K562 (cell line): ENCODE measurements around the gene CD300A. TPM values are rescaled to one million over a fixed set of nuclear protein-coding genes. Genes with fewer than 3 reads are reported as not detected.

Experiments used
- ATAC-seq: fragments of 200-7000 bp; cut with Tn5 transposase; 3 replicates; pipeline ENCODE4 v1.9.1; 2020; ENCODE audit warnings: moderate library complexity
- BruUV-seq: library from RNA; stranded (reverse); fragments of 400-500 nt; replicated peaks from 2 replicates; lab custom pipeline; 2021; lab: Mats Ljungman, UMichigan
- CTCF ChIA-PET: fragments of 300-600 bp; formaldehyde crosslinking; extraction: SDS; loops from one replicate; lab custom pipeline; 2021; ENCODE audit warnings: low intra/inter-chr PET ratio; lab: Yijun Ruan, JAX
- POLR2A ChIA-PET: fragments of 300-600, 350-650 bp; sonication (Branson Sonifier 250); formaldehyde crosslinking; extraction: SDS; loops from one replicate; lab custom pipeline; 2021; ENCODE audit warnings: antibody characterized with exemption, inconsistent platforms; lab: Yijun Ruan, JAX
- DNase-seq, 4 experiments: peaks; one replicate each; pipeline versions ENCODE4 v3.0.0 to v3.0.0-alpha.2; 2011 to 2018; ENCODE audit warnings: low spot score in 3 of 4, mixed read lengths in 3 of 4; ENCODE audit errors: extremely low read depth in 1 of 4
- FAIRE-seq: peaks from 2 replicates; lab custom pipeline; 2011; peaks lifted over from hg19 to GRCh38; lab: Jason Lieb, UNC
- H2AFZ ChIP-seq: 2 replicates; pipeline ENCODE4 v1.6.0; 2011; ENCODE audit warnings: low read depth, low read length, control low read depth, inconsistent platforms
- H3K27ac ChIP-seq: fragments of 200-600 bp; 3 replicates; pipeline ENCODE4 v1.8.0; 2011; ENCODE audit warnings: low read depth, mild to moderate bottlenecking, control low read depth, inconsistent platforms, low read length, moderate library complexity, mixed read lengths; ENCODE audit errors: extremely low read depth
- H3K27me3 ChIP-seq, 2 experiments: fragments of 300-600 bp in 1 of 2; 2 replicates in 1 of 2; 3 replicates in 1 of 2; pipeline versions ENCODE4 v1.6.0 to v1.8.0; 2011; ENCODE audit warnings: inconsistent platforms in 2 of 2, low read length in 2 of 2, mild to moderate bottlenecking in 1 of 2, mixed read lengths in 1 of 2, moderate library complexity in 1 of 2; ENCODE audit not compliant: control insufficient read depth in 2 of 2, insufficient read depth in 2 of 2
- H3K36me3 ChIP-seq: fragments of 300-600 bp; 3 replicates; pipeline ENCODE4 v1.8.0; 2011; ENCODE audit warnings: mild to moderate bottlenecking, low read length, inconsistent platforms; ENCODE audit not compliant: control insufficient read depth, insufficient read depth
- H3K4me1 ChIP-seq, 2 experiments: fragments of 200-600 bp in 1 of 2; replicated peaks in 1 of 2; 2 replicates in 1 of 2; 3 replicates in 1 of 2; pipeline versions ENCODE4 v1.5.1 to v1.8.0; 2011; ENCODE audit warnings: inconsistent platforms in 2 of 2, low read length in 2 of 2, mild to moderate bottlenecking in 1 of 2, mixed read lengths in 1 of 2, moderate library complexity in 1 of 2; ENCODE audit not compliant: control insufficient read depth in 2 of 2, insufficient read depth in 2 of 2
- H3K4me2 ChIP-seq: 2 replicates; pipeline ENCODE4 v1.6.1; 2011; ENCODE audit warnings: low read length, control low read depth, inconsistent platforms, mixed read lengths; ENCODE audit not compliant: insufficient read depth
- H3K4me3 ChIP-seq: fragments of 200-600 bp; sonication (generic), shearing (Covaris generic); 2 replicates; pipeline ENCODE4 v1.5.1; 2016; ENCODE audit warnings: control low read depth, inconsistent platforms
- H3K79me2 ChIP-seq: fragments of 200-600 bp; 3 replicates; pipeline ENCODE4 v1.8.0; 2011; ENCODE audit warnings: low read length, inconsistent platforms; ENCODE audit not compliant: control insufficient read depth, insufficient read depth
- H3K9ac ChIP-seq, 2 experiments: 2 replicates each; pipeline versions ENCODE4 v1.6.0 to v1.6.1; 2011; ENCODE audit warnings: low read depth in 2 of 2, low read length in 2 of 2, control low read depth in 1 of 2, inconsistent platforms in 1 of 2, mild to moderate bottlenecking in 1 of 2, mixed read lengths in 1 of 2; ENCODE audit not compliant: insufficient read depth in 1 of 2
- H3K9me1 ChIP-seq: one replicate; pipeline ENCODE4 v1.6.0; 2011; ENCODE audit warnings: inconsistent platforms, mild to moderate bottlenecking, low read length, moderate library complexity; ENCODE audit not compliant: control insufficient read depth, insufficient read depth
- H3K9me3 ChIP-seq: replicated peaks from 2 replicates; pipeline ENCODE4 v1.5.1; 2011; ENCODE audit warnings: low read depth, low read length, inconsistent platforms; ENCODE audit not compliant: control insufficient read depth, insufficient read depth
- H4K20me1 ChIP-seq: replicated peaks from 2 replicates; pipeline ENCODE4 v1.6.1; 2011; ENCODE audit warnings: low read length, inconsistent platforms, mixed read lengths; ENCODE audit not compliant: control insufficient read depth, insufficient read depth
- ASH1L ChIP-seq: fragments of 450-650 bp; IDR thresholded peaks from 2 replicates; pipeline ENCODE4 v1.6.1; 2018; ENCODE audit warnings: borderline replicate concordance, mild to moderate bottlenecking, low read depth; ENCODE audit not compliant: partially characterized antibody
- CHD1 ChIP-seq: fragments of 200-600 bp; sonication (generic); IDR thresholded peaks from one replicate; pipeline ENCODE4 v1.6.1; 2012; ENCODE audit warnings: mild to moderate bottlenecking, moderate library complexity, low read length, inconsistent platforms
- HDAC3 ChIP-seq: fragments of 450-650 bp; IDR thresholded peaks from 2 replicates; pipeline ENCODE4 v1.6.1; 2018; ENCODE audit warnings: borderline replicate concordance, mild to moderate bottlenecking, moderate library complexity; ENCODE audit not compliant: partially characterized antibody
- HDAC6 ChIP-seq: IDR thresholded peaks from 2 replicates; pipeline ENCODE4 v1.6.1; 2012; ENCODE audit warnings: low read depth, mild to moderate bottlenecking, control low read depth, inconsistent platforms, low read length, moderate library complexity
- NFRKB ChIP-seq: fragments of 450-650 bp; IDR thresholded peaks from 2 replicates; pipeline ENCODE4 v1.6.1; 2016; ENCODE audit warnings: low read depth
- RBM14 ChIP-seq: fragments of 200-400 bp; formaldehyde crosslinking; IDR thresholded peaks from 2 replicates; pipeline ENCODE4 v1.6.1; 2018; ENCODE audit warnings: low read depth, mild to moderate bottlenecking, low read length, moderate library complexity, borderline replicate concordance; ENCODE audit not compliant: insufficient read depth
- RBM25 ChIP-seq: fragments of 200-400 bp; formaldehyde crosslinking; IDR thresholded peaks from 2 replicates; pipeline ENCODE4 v1.6.1; 2018; ENCODE audit warnings: low read length, low read depth, moderate library complexity; ENCODE audit not compliant: severe bottlenecking
- SETDB1 ChIP-seq: IDR thresholded peaks from one replicate; pipeline ENCODE4 v1.6.1; 2012; ENCODE audit warnings: low read length, control low read depth, inconsistent platforms
- SMAD1 ChIP-seq: fragments of 150-350 bp; IDR thresholded peaks from 2 replicates; pipeline ENCODE4 v1.6.1; 2014; ENCODE audit warnings: low read length, low read depth; ENCODE audit not compliant: partially characterized antibody
- TCF3 ChIP-seq: sonication (generic); formaldehyde crosslinking; IDR thresholded peaks from 2 replicates; pipeline ENCODE4 v1.4.0; 2020; ENCODE audit warnings: mild to moderate bottlenecking, missing genetic modification reagents
- THAP7 ChIP-seq: fragments of 250-450 bp; sonication (Bioruptor Pico); IDR thresholded peaks from 2 replicates; pipeline ENCODE4 v1.5.0; 2021
- U2AF2 ChIP-seq: fragments of 200-400 bp; formaldehyde crosslinking; optimal IDR thresholded peaks from 2 replicates; pipeline ENCODE3; 2017; ENCODE audit warnings: low read depth, mild to moderate bottlenecking, low read length
- ZNF12 ChIP-seq: sonication (generic); formaldehyde crosslinking; IDR thresholded peaks from 2 replicates; pipeline ENCODE4 v1.4.0; 2020; ENCODE audit warnings: mild to moderate bottlenecking, missing genetic modification reagents
- ZNF668 ChIP-seq: fragments of 250-450 bp; sonication (Bioruptor Pico); IDR thresholded peaks from 2 replicates; pipeline ENCODE4 v1.8.0; 2022; ENCODE audit warnings: mild to moderate bottlenecking, inconsistent platforms
- WGBS: fragments of 100-300 bp; shearing (Covaris generic); methylation state at CpG from one replicate; pipeline ENCODE4 v1.1.6; 2016; ENCODE audit warnings: low coverage, mixed read lengths; ENCODE audit not compliant: insufficient coverage; ENCODE audit errors: missing lambda C conversion rate; 5-methylcytosine and 5-hydroxymethylcytosine counted together
- in situ Hi-C: fragments of 300-500 bp; cut with MboI; formaldehyde crosslinking; loops from 4 replicates; pipeline ENCODE4 v1.15.0; 2018; ENCODE audit warnings: inconsistent platforms, mixed read lengths
- intact Hi-C: fragments of 100-400 bp; cut with micrococcal nuclease; formaldehyde crosslinking; loops from 2 replicates; pipeline ENCODE4 v1.14.2; 2022
- polyA plus RNA-seq, 8 experiments: library from polyadenylated mRNA; depleted of rRNA in 4 of 8; stranded (reverse) in 5 of 8; unstranded in 3 of 8; fragments of >200 nt; fragmentation: Nextera tagmentation in 2 of 8; fragmentation: Illumina TruSeq in 1 of 8; extraction: Ambion mirVana in 2 of 8; extraction: Trizol in 1 of 8; gene quantifications; 2 replicates each; pipeline versions ENCODE4 v1.2.1 to v1.2.3, GENCODE V29; 2011 to 2014; ENCODE audit warnings: inconsistent platforms in 1 of 8, missing spikeins in 1 of 8
- total RNA-seq, 7 experiments: library from RNA; depleted of rRNA in 6 of 7; stranded (reverse); fragments of >200 nt in 6 of 7; fragmentation: Illumina TruSeq in 2 of 7; extraction: Trizol in 2 of 7; gene quantifications; 2 replicates each; pipeline versions ENCODE4 v1.2.1 to v1.2.3, GENCODE V29; 2011 to 2021; ENCODE audit warnings: low replicate concordance in 1 of 7
- TF ChIP-seq, protein P1 (sequence below): sonication (generic); formaldehyde crosslinking; IDR thresholded peaks from 2 replicates; pipeline ENCODE4 v1.8.0; 2022; ENCODE audit warnings: mild to moderate bottlenecking, missing genetic modification reagents, borderline replicate concordance
- TF ChIP-seq, protein P2 (sequence below): IDR thresholded peaks from 3 replicates; pipeline ENCODE4 v1.6.1; 2011; ENCODE audit warnings: borderline replicate concordance, mild to moderate bottlenecking, moderate library complexity; ENCODE audit not compliant: insufficient read length; ENCODE audit errors: extremely low read depth

Gene CD300A
- total and polyA plus RNA-seq, 9 of the 15 experiments (the other 6 are each of a cell fraction or from before 2014, with no cell fraction given), result 0.21 to 1.7 (median 0.41) TPM; not detected in 1

- Histone ChIP-seq H3K27ac (no peak overlapping the region), H4K20me1 (no peaks in the 10 kb centered on the region), H3K4me3 (no peak overlapping the region), H3K9me1 (no peaks in the 10 kb centered on the region), H3K79me2 (no peaks in the 10 kb centered on the region), H3K4me2 (no peak overlapping the region)
- ATAC-seq (no peak), DNase-seq (no peak), FAIRE-seq (no peak)
- 2% methylated on average over 5 of the region's 5 CpGs for WGBS
- TF ChIP-seq ASH1L (no peak), HDAC6 (no peak), SMAD1 (no peak), ZNF12 (CRISPR knock-in tag) (no peak), HDAC3 (no peak), TCF3 (no peak), THAP7 (CRISPR knock-in tag) (no peak), ZNF668 (CRISPR knock-in tag) (no peak), CHD1 (no peak), RBM25 (no peak), RBM14 (no peak), SETDB1 (no peak), U2AF2 (no peak), NFRKB (no peak)
- TF ChIP-seq, protein P1, sequence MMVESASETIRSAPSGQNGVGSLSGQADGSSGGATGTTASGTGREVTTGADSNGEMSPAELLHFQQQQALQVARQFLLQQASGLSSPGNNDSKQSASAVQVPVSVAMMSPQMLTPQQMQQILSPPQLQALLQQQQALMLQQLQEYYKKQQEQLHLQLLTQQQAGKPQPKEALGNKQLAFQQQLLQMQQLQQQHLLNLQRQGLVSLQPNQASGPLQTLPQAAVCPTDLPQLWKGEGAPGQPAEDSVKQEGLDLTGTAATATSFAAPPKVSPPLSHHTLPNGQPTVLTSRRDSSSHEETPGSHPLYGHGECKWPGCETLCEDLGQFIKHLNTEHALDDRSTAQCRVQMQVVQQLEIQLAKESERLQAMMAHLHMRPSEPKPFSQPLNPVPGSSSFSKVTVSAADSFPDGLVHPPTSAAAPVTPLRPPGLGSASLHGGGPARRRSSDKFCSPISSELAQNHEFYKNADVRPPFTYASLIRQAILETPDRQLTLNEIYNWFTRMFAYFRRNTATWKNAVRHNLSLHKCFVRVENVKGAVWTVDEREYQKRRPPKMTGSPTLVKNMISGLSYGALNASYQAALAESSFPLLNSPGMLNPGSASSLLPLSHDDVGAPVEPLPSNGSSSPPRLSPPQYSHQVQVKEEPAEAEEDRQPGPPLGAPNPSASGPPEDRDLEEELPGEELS (CRISPR knock-in tag), result no peak
- TF ChIP-seq, protein P2, sequence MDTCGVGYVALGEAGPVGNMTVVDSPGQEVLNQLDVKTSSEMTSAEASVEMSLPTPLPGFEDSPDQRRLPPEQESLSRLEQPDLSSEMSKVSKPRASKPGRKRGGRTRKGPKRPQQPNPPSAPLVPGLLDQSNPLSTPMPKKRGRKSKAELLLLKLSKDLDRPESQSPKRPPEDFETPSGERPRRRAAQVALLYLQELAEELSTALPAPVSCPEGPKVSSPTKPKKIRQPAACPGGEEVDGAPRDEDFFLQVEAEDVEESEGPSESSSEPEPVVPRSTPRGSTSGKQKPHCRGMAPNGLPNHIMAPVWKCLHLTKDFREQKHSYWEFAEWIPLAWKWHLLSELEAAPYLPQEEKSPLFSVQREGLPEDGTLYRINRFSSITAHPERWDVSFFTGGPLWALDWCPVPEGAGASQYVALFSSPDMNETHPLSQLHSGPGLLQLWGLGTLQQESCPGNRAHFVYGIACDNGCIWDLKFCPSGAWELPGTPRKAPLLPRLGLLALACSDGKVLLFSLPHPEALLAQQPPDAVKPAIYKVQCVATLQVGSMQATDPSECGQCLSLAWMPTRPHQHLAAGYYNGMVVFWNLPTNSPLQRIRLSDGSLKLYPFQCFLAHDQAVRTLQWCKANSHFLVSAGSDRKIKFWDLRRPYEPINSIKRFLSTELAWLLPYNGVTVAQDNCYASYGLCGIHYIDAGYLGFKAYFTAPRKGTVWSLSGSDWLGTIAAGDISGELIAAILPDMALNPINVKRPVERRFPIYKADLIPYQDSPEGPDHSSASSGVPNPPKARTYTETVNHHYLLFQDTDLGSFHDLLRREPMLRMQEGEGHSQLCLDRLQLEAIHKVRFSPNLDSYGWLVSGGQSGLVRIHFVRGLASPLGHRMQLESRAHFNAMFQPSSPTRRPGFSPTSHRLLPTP, result no peak
- TF ChIP-seq, all 486 proteins: peak for 0
- CTCF ChIA-PET, result no interaction called here
- Histone ChIP-seq H3K27me3 (peaks cover 7 to 65% of the 10 kb centered on the region in 2 experiments; a peak in 3 of 5 replicates), H3K9ac (no peak overlapping the region), H3K9me3 (no peaks in the 10 kb centered on the region), H3K36me3 (no peaks in the 10 kb centered on the region), H2AFZ (no peak overlapping the region), H3K4me1 (no peaks in the 10 kb centered on the region; a peak in 1 of 5 replicates)
- in situ Hi-C loops, result no loop called here
- POLR2A ChIA-PET, result no interaction called here
- intact Hi-C loops, result no loop called here
- BruUV-seq, result no TSS peak
Measured at GRCh38 chr17:74527081-74527480, 60.6 kb downstream of the CD300A start.
